Endodermal cell (in vitro differentiated cells): ENCODE data around the gene EFCAB11. TPM values are rescaled to one million over a fixed set of nuclear protein-coding genes. Genes with fewer than 3 reads are reported as not detected.
A peak's percentile ranks its signal among the peaks of the same experiment; 100 is the strongest.

ENCODE experiments used
- DNase-seq: peaks from one replicate; pipeline ENCODE4 v3.0.0-alpha.2; 2017
- H3K27ac ChIP-seq: 2 replicates; pipeline ENCODE4 v1.5.1; 2013; ENCODE audit warnings: mild to moderate bottlenecking, low read depth, low read length, moderate library complexity
- H3K27me3 ChIP-seq: 2 replicates; pipeline ENCODE4 v1.6.1; 2013; ENCODE audit warnings: mild to moderate bottlenecking, low read length, moderate library complexity; ENCODE audit not compliant: insufficient read depth, control insufficient read depth, poor library complexity, severe bottlenecking
- H3K36me3 ChIP-seq: 2 replicates; pipeline ENCODE4 v1.7.0; 2013; ENCODE audit warnings: mild to moderate bottlenecking, low read length, moderate library complexity; ENCODE audit not compliant: control insufficient read depth, insufficient read depth
- H3K4me1 ChIP-seq: one replicate; pipeline ENCODE4 v1.7.0; 2013; ENCODE audit warnings: low read length; ENCODE audit not compliant: control insufficient read depth, insufficient read depth
- H3K4me3 ChIP-seq: 2 replicates; pipeline ENCODE4 v1.5.1; 2013; ENCODE audit warnings: mild to moderate bottlenecking, low read length, moderate library complexity
- H3K9ac ChIP-seq: 2 replicates; pipeline ENCODE4 v1.6.1; 2013; ENCODE audit warnings: mild to moderate bottlenecking, low read length, moderate library complexity; ENCODE audit not compliant: poor library complexity, severe bottlenecking; ENCODE audit errors: extremely low read depth
- H3K9me3 ChIP-seq: 2 replicates; pipeline ENCODE4 v1.6.1; 2013; ENCODE audit warnings: mild to moderate bottlenecking, low read length, moderate library complexity; ENCODE audit not compliant: control insufficient read depth
- H3K27ac Mint-ChIP-seq: 2 replicates; pipeline ENCODE4 v1.8.0; 2020; ENCODE audit warnings: mixed read lengths
- H3K27me3 Mint-ChIP-seq: 2 replicates; pipeline ENCODE4 v1.8.0; 2021; ENCODE audit warnings: mild to moderate bottlenecking, mixed read lengths; ENCODE audit not compliant: insufficient read depth
- H3K36me3 Mint-ChIP-seq: 2 replicates; pipeline ENCODE4 v1.8.0; 2020; ENCODE audit warnings: low read depth, mixed read lengths
- H3K4me1 Mint-ChIP-seq: 2 replicates; pipeline ENCODE4 v1.8.0; 2020; ENCODE audit warnings: mixed read lengths
- H3K4me3 Mint-ChIP-seq: 2 replicates; pipeline ENCODE4 v1.8.0; 2020; ENCODE audit warnings: mild to moderate bottlenecking, moderate library complexity, mixed read lengths
- H3K9me3 Mint-ChIP-seq: 2 replicates; pipeline ENCODE4 v1.8.0; 2020; ENCODE audit warnings: mild to moderate bottlenecking, mixed read lengths
- WGBS, 2 experiments: methylation state at CpG; one replicate each; pipeline versions ENCODE4 v1.1.5 to v1.1.7; 2013; ENCODE audit warnings: missing lambda C conversion rate in 2 of 2, mixed read lengths in 1 of 2; ENCODE audit not compliant: insufficient coverage in 1 of 2, insufficient read length in 1 of 2; 5-methylcytosine and 5-hydroxymethylcytosine counted together
- total RNA-seq, 2 donors: library from RNA; stranded (reverse); fragmentation: NEBNext Ultra II Directional in 1 of 2; extraction: Animal tissue kit (Norgen Biotek cat#: 25700) in 1 of 2; gene quantifications; 2 replicates in 1 of 2; 3 replicates in 1 of 2; pipeline ENCODE4 v1.2.1, GENCODE V29; 2021
- TF ChIP-seq, protein P1 (sequence below): fragments of 200-600 bp; sonication (generic); conservative IDR thresholded peaks from 2 replicates; pipeline ENCODE4 v1.5.0; 2021; ENCODE audit warnings: antibody characterized with exemption, mild to moderate bottlenecking

The EFCAB11 gene
- total RNA-seq, 2 donors from 2014 or later = 23.8 to 47.6 TPM

DNA sequence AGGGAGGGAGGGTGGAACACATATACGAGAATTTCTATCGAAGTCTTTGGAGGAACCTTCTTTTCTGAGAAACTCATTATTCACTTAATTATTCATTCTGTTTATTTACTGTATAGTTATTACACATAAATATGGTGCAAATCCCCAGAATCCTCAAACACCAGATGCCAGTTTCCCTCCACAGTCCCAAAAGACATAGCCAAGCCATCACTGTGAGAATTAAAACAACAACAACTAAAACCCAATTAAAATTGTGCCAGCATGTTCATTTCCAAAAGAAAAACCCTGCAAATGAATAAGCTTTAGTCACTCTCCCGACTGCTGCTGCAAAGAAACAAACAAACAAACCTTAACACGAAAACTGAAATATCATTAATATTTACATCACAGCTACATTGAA is 173.5 kb downstream of the EFCAB11 start:
- 91% methylated on average over 2 of the region's 4 CpGs; no CpG with 5 or more reads in 1 of the 2 experiments for WGBS, 2 experiments
- H3K9me3 ChIP-seq = no peaks in the 10 kb centered on the region
- no peaks in the 10 kb centered on the region for H3K27me3 ChIP-seq
- H3K4me1 ChIP-seq = no peaks in the 10 kb centered on the region
- H3K36me3 Mint-ChIP-seq = no peaks in the 10 kb centered on the region
- H3K27me3 Mint-ChIP-seq = no peaks in the 10 kb centered on the region
- no peaks in the 10 kb centered on the region for H3K4me1 Mint-ChIP-seq
- no peaks in the 10 kb centered on the region for H3K36me3 ChIP-seq
- H3K27ac Mint-ChIP-seq = no peak overlapping the region
- no peaks in the 10 kb centered on the region for H3K9me3 Mint-ChIP-seq
- H3K4me3 ChIP-seq = no peak overlapping the region
- TF ChIP-seq, protein P1, sequence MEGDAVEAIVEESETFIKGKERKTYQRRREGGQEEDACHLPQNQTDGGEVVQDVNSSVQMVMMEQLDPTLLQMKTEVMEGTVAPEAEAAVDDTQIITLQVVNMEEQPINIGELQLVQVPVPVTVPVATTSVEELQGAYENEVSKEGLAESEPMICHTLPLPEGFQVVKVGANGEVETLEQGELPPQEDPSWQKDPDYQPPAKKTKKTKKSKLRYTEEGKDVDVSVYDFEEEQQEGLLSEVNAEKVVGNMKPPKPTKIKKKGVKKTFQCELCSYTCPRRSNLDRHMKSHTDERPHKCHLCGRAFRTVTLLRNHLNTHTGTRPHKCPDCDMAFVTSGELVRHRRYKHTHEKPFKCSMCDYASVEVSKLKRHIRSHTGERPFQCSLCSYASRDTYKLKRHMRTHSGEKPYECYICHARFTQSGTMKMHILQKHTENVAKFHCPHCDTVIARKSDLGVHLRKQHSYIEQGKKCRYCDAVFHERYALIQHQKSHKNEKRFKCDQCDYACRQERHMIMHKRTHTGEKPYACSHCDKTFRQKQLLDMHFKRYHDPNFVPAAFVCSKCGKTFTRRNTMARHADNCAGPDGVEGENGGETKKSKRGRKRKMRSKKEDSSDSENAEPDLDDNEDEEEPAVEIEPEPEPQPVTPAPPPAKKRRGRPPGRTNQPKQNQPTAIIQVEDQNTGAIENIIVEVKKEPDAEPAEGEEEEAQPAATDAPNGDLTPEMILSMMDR = no peak
- no peak for DNase-seq
- no peak overlapping the region for H3K27ac ChIP-seq
- no peak overlapping the region for H3K9ac ChIP-seq
- no peak overlapping the region for H3K4me3 Mint-ChIP-seq

DNA sequence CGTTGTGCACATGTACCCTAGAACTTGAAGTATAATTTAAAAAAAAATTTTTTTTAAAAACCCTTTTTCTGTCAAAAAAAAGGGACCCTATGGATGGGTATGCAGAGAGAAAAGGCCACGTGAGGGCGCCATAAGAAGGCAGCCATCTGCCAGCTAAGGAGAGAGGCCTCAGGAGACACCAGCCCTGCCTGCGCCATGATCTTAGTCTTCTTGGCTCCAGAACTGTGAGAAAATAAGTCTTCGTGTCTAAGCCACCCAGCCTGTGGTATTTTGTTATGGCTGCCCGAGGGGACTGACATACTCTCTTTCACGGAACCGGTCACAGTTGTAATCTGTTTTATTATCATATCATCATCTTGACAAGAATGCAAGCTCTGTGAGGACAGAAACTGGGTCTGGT is 174.8 kb downstream of the EFCAB11 start:
- Mint-ChIP-seq H3K4me1 (no peaks in the 10 kb centered on the region), H3K9me3 (no peaks in the 10 kb centered on the region), H3K27me3 (no peaks in the 10 kb centered on the region), H3K36me3 (no peaks in the 10 kb centered on the region), H3K4me3 (no peak overlapping the region), H3K27ac (no peak overlapping the region)
- Histone ChIP-seq H3K27ac (no peak overlapping the region), H3K9me3 (no peaks in the 10 kb centered on the region), H3K9ac (no peak overlapping the region), H3K36me3 (no peaks in the 10 kb centered on the region), H3K27me3 (no peaks in the 10 kb centered on the region), H3K4me3 (no peak overlapping the region), H3K4me1 (no peaks in the 10 kb centered on the region)
- TF ChIP-seq, protein P1 = peak; percentile 54
- peak; percentile 75 for DNase-seq
- 86 to 92% methylated on average over 2 to 6 of the region's 8 CpGs for WGBS, 2 experiments

DNA sequence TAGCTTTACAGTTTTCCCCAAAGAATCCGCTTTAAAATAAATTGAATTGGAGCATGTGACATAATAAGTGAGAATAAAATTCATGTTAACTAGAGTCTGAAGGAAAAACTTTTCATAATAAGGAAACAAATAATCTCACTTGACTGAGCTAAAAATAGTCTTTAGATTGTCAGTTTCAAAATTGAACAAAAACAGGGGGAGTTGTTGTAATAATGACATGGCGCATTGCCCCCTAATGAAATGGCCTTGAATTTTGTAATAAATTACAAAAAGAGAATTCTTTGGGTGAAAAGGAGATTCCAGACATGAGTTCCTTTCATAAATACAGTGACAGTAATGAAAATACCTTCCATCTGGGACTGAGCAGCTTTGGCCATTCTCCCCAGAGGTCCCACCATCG is 178.6 kb downstream of the EFCAB11 start:
- no peaks in the 10 kb centered on the region for H3K27me3 ChIP-seq
- H3K9ac ChIP-seq = no peak overlapping the region
- Mint-ChIP-seq H3K27ac (no peak overlapping the region), H3K9me3 (no peaks in the 10 kb centered on the region), H3K27me3 (peaks cover 9% of the 10 kb centered on the region), H3K36me3 (no peaks in the 10 kb centered on the region), H3K4me1 (peaks cover 19% of the 10 kb centered on the region), H3K4me3 (no peak overlapping the region)
- H3K9me3 ChIP-seq = no peaks in the 10 kb centered on the region
- DNase-seq = no peak
- WGBS, 2 experiments = 97% methylated on average over 3 of the region's 3 CpGs; no CpG with 5 or more reads in 1 of the 2 experiments
- no peaks in the 10 kb centered on the region for H3K36me3 ChIP-seq
- no peak overlapping the region for H3K27ac ChIP-seq
- H3K4me3 ChIP-seq = no peak overlapping the region
- TF ChIP-seq, protein P1 = no peak
- H3K4me1 ChIP-seq = no peaks in the 10 kb centered on the region
